ENCODE results near the gene ERICH6.

ERICH6 gene

DNA sequence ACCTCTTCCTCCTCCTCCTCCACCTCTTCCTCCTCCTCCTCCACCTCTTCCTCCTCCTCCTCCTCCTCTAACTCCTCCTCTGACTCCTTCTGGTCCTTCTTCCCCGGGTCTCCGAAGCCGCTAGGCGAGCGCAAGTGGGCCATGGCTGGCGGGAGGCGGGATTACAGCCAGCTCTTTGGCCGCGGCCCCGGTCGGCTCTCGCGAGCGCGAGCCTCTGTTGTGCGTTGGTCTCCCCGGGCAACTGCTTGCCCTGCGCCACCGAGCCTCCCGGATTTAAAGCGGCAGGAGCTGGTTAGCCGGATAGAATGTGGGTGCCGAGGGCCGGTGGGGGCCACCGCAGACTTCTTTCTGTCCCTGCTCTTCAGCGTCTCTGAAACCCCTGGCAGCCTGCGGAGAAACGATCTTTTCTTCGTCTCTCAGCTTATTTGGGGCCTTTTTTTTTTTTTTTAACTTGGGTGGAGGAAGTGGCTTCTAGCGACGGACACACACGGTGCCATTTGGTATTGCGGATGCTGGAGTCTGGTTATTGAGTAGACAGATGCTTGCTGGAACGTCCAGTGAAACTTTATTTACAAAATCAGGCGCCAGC lies at the start of gene ERICH6:
Gene ERICH6, minus strand, starts transcription at position 165 of the 589 bp plus-strand sequence. Its CDS starts 22 bp downstream, at position 143.
- peak; percentile 81 for DNase-seq

DNA sequence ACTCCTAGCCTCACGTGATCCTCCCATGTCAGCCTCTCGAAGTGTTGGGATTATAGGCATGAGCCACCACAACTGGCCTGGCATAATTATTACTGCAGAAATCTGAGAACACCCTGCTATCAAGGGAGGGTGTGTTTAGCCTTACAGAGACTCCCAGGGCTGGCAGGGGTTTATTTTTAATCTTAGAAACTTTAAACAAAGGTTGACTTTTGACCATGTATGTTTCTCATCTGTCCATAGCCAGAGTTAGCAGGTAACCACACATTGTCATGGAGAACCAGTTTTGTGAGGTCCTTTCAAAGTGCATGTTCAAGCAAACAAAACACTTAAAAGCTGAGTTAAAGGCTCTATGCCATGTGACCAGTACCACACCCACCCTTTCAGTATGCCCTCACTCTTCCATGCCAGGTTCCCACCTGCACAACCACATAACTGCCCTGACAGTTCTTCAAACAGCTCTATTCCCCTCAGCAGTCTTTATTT lies 48.1 kb upstream of the ERICH6 start:
- peak; percentile 86 for DNase-seq

DNA sequence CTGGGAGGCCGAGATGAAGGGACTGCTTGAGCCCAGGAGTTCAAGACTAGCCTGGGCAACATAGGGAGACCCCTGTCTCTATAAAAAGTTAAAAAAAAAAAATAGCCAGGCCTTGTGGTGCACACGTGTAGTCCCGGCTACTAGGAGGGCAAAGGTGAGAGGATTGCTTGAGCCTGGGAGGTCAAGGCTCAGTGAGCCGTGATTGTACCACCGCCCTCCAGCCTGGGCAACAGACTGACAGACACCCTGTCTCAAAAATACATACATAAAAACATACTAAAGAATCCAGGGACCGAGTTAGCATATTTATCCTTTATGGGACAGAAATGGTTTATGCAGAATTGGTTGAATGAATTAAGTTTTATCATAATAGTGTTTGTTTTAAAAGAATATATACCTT lies 45.5 kb upstream of the ERICH6 start:
- DNase-seq, result no peak

GRCh38 chr3:150748684-150749047 lies 44.9 kb upstream of the ERICH6 start:
- DNase-seq, result no peak

DNA sequence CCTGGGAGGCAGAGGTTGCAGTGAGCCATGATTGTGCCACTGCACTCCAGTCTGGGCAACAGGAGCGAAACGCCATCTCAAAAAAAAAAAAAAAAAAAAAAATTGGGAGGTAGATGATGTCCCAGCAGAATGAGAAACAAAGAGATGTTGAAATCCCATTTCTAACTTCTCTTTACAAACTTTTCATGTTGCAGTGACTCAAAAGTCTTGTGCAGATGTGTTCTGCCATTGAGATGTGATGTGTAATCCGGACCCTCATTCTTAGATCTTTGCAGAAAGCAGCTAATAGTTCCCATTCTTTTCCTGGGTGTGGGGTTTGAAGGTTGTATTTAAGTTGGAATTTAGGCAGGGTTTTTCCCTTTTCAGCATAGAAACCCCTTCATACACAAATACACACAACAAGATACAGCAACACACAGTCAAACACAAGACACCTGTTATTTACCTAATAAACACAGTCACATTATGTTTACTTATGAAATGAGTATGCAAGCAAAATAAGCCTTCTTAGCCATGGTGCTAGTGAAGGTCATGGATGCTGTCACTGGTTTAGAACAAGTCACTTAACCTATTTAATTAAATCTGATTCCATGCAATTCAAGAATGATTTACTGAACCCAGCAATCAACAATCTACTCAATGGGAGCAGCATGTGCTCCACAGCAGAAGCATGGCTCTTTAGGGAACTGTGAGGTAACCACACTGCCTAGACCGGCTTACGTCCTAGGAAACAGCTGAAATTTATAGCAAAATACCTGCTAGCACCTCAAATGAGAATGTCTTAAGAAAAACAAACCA lies 44.4 kb upstream of the ERICH6 start:
- DNase-seq, result peak; percentile 52

DNA sequence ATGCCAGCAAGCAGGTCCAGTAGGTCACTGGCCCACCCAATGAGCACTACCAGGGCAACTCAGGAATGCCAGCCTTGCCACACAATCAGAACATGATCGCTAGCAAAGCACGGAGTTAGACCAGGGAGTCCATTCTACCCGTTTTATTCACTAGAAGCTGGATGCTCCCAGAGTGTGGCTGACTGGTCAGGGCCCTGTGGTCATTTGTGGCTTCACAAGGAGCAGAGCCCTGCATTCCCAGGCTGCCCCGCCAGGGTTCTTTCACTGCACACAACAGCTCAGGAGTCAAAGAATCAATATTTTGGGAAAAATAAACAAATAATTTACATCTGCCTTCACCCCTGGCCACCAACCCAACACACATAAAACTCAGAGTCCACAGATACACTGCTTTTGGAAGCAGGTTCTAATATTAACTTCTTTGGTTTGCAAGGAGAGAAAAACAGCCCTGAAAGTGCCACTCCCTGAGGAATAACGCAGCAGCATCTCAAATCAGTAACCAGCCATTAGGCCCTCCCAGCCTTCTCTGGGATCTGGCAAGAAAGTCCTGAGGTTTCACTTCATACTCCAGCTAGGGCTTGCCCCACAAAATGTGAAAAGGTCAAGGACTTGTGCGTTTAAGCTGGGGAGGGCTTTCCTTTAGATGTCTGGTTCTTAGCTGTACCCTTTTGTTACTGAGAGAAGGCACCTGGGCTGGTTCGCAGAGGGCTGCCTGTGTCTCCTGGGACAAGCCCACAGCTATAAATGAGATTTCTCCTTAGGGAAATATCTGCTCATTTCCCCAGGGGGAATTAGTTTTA lies 43.3 kb upstream of the ERICH6 start:
- no peak for DNase-seq

DNA sequence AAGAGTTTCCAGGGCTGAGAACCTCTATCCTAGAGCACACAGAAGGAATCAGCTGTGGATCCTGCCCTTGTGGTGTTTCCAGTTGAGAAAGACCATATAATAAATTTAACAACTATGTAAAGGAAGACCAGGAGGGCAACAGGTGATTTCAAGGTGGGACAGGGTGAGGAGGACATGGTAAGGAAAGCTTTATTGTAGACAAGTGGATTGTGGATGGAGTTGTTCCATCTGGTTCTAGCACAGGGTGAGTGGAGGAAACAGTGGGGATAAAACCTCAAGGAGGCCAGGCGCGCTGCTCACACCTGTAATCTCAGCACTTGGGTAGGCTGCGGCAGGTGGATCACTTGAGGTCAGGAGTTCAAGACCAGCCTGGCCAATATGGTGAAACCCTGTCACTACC lies 42.1 kb upstream of the ERICH6 start:
- no peak for DNase-seq

GRCh38 chr3:150744919-150745211 lies 41.1 kb upstream of the ERICH6 start:
- no peak for DNase-seq

GRCh38 chr3:150744041-150744918 lies 40.6 kb upstream of the ERICH6 start:
- no peak for DNase-seq

GRCh38 chr3:150743508-150743907 lies 39.8 kb upstream of the ERICH6 start:
- DNase-seq, result no peak

- DNase-seq, result no peak
Observed at GRCh38 chr3:150742679-150743078, 39.0 kb upstream of the ERICH6 start.

GRCh38 chr3:150742141-150742523 lies 38.4 kb upstream of the ERICH6 start:
- no peak for DNase-seq

GRCh38 chr3:150741497-150742140 lies 37.9 kb upstream of the ERICH6 start:
- no peak for DNase-seq

DNA sequence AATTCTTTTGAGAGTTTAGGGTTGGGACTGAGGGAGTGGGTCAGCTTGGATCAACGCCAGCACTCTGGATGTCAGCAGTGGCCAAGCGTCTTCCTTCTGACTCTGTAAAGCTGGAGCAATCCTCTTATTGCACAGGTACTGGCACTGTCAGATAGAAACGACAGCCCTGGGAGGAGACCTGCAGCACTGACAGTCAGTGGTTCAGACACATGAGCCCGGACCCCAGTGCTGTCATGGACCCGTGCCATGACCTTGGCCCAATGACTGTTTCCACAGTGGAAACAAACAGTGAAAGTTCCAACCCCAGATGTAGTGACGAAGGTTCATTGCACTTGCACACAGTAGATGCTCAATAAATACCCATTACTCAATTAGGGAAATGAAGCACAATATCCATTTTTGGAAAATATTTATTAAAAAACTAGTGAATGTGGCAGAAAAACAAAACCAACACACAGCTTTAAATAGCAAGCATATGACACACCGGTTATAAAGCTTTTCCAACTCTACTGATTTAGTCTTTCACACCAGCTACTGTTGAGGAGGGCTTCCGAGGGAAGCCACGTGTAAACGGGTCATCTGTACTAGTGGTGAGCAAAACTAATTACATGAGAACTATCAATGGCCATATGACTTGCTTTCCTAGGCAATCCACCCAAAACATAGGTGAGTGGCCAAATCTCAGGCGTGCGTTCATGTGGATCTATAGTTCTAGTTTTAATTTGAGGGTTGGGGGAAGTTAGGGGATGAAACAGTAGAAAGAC lies 37.2 kb upstream of the ERICH6 start:
- DNase-seq, result no peak

DNA sequence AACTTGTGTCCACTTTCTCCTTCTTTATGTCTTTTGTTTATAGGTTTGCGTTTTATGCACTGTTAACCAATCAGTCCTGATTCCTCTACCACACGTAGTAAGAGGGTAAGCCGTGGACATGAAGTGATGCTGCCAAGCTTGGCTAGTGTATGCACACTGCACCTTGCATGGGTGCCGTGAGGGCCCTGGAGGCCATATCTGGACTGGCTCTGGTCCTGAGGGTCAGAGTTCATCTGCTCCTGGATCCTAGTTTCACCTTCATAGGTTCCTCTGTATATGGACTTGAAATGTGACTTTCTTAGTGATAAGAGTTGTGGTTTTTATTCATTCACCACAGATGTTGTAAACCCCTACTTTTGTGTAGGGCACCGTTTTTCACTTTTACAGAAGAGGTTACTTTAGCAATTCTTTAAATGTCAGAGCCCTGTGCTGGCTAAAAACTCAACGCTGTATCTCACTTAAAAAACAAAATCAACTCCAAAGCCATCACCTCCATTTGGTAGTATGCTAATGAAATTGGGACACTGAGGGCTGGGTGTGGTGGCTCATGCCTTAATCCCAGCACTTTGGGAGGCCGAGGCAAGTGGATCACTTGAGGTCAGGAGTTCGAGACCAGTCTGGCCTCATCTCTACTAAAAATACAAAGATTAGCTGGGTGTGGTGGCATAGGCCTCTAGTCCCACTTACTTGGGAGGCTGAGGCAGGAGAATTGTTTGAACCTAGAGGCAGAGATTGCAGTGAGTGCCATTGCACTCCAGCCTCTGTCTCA lies 36.3 kb upstream of the ERICH6 start:
- DNase-seq, result no peak

GRCh38 chr3:150739200-150739863 lies 35.6 kb upstream of the ERICH6 start:
- no peak for DNase-seq

DNA sequence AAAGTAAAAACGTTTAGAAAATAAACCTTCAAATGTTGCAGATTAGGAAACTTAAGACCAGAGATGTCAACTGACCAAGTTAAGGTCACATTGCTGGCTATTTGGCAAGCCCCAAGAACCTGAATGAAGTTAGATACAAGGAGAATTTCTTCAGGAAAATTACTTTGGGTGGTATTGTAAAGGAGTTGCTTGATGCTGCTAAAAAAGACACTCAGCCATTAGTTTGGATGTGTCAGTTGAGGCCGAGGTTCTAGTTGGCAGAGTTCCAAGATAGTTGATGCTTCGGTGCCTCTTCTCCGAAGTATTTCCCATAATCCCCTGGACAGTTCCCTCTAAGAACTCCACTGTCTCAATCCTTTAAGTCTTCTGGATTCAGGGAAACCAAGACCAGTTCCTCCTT lies 35.0 kb upstream of the ERICH6 start:
- no peak for DNase-seq

DNA sequence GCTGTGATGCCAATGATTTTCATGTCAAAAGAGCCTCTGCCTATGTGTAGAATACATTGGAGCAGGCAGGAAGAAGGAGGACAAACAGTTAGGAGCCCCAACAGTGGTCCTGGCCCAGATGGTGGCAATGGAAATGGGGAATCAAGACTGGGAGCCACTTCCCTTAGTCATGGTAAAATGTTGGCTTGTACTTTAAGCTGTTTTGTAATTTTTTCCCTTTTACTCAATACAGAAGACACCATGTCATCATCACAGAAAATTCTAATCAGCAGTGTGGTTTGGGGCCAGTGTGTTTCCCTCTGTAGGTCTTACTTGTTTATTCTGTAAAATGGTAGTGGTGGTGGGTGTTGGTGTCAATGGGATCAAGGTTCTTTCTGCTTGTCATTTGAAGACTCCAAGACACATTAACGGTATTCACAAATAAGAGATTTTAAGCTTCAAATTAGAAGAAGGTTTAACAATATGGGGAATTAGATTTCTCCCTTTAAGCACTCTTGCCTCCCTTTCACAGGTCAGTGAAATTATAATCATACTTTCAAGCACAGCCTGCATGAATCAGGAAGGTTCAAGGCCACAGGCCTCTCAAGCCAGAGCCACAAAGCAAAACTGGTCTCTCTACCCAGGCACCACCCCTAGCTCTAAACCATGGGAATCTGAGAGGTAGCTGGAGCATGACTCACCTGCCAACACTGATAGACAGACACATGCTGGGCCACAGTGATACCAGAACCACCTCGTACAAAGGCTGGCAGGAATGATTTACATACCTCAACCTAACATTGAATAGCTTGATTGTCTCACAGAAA lies 34.4 kb upstream of the ERICH6 start:
- no peak for DNase-seq
